A673 (cell line): ENCODE measurements around the gene ZDHHC5. TPM values are rescaled to one million over a fixed set of nuclear protein-coding genes. Genes with fewer than 3 reads are reported as not detected.
A peak's percentile ranks its signal among the peaks of the same experiment; 100 is the strongest.

Source experiments
- BruUV-seq: library from RNA; stranded (reverse); fragments of 400-500 nt; replicated peaks from 2 replicates; lab custom pipeline; 2021; lab: Mats Ljungman, UMichigan
- CTCF ChIA-PET: fragments of 300-600 bp; sonication (Branson Sonifier 250); formaldehyde crosslinking; loops from one replicate; lab custom pipeline; 2022; ENCODE audit warnings: antibody characterized with exemption; lab: Charles Lee
- POLR2A ChIA-PET: fragments of 300-600 bp; sonication (Branson Sonifier 250); formaldehyde crosslinking; loops from one replicate; lab custom pipeline; 2022; ENCODE audit warnings: antibody characterized with exemption; ENCODE audit not compliant: low non-redundant PET; lab: Charles Lee
- DNase-seq: peaks from one replicate; pipeline ENCODE4 v3.0.0-alpha.2; 2015; ENCODE audit warnings: low spot score
- H3K27ac ChIP-seq: fragments of 200-600 bp; sonication (generic); 2 replicates; pipeline ENCODE4 v1.5.1; 2016; ENCODE audit warnings: mixed run types, low read depth, mild to moderate bottlenecking, mixed read lengths, antibody characterized with exemption, low read length; ENCODE audit not compliant: poor library complexity, severe bottlenecking
- H3K27me3 ChIP-seq: fragments of 200-600 bp; sonication (generic); replicated peaks from 2 replicates; pipeline ENCODE4 v1.6.1; 2017; ENCODE audit warnings: mixed run types, low read depth, mild to moderate bottlenecking, mixed read lengths, antibody characterized with exemption, low read length; ENCODE audit not compliant: insufficient read depth, poor library complexity
- H3K36me3 ChIP-seq: fragments of 200-600 bp; sonication (generic); 2 replicates; pipeline ENCODE4 v1.6.1; 2016; ENCODE audit warnings: mixed run types, mild to moderate bottlenecking, mixed read lengths, antibody characterized with exemption, low read length; ENCODE audit not compliant: insufficient read depth, poor library complexity, severe bottlenecking
- H3K4me1 ChIP-seq: fragments of 200-600 bp; sonication (generic); 2 replicates; pipeline ENCODE4 v1.6.1; 2017; ENCODE audit warnings: mixed run types, mild to moderate bottlenecking, mixed read lengths, antibody characterized with exemption, low read length; ENCODE audit not compliant: insufficient read depth, poor library complexity, severe bottlenecking
- H3K4me3 ChIP-seq: fragments of 200-600 bp; sonication (generic); 2 replicates; pipeline ENCODE4 v1.5.1; 2016; ENCODE audit warnings: low read depth, mixed run types, mild to moderate bottlenecking, mixed read lengths, low read length; ENCODE audit not compliant: poor library complexity, severe bottlenecking
- H3K9me3 ChIP-seq: fragments of 200-600 bp; sonication (generic); 2 replicates; pipeline ENCODE4 v1.6.1; 2016; ENCODE audit warnings: mixed run types, low read depth, mild to moderate bottlenecking, mixed read lengths, antibody characterized with exemption, low read length; ENCODE audit not compliant: poor library complexity, severe bottlenecking
- CTCF ChIP-seq: fragments of 300-800, 200-600 bp; sonication (generic); conservative IDR thresholded peaks from 2 replicates; pipeline ENCODE4 v1.5.1; 2017; ENCODE audit warnings: low read depth, mild to moderate bottlenecking, antibody characterized with exemption, low read length, moderate library complexity, mixed read lengths
- EZH2 ChIP-seq: fragments of 200-600 bp; sonication (generic); IDR thresholded peaks from 2 replicates; pipeline ENCODE4 v1.6.1; 2017; ENCODE audit warnings: borderline replicate concordance, low read depth, mild to moderate bottlenecking, mixed read lengths, antibody characterized with exemption, low read length; ENCODE audit not compliant: poor library complexity, severe bottlenecking
- intact Hi-C: fragments of 100-400 bp; cut with micrococcal nuclease; formaldehyde crosslinking; loops from one replicate; pipeline ENCODE4 v1.10.0; 2022; ENCODE audit not compliant: unreplicated experiment
- total RNA-seq: library from RNA; stranded (reverse); gene quantifications from 2 replicates; pipeline ENCODE4 v1.2.3, GENCODE V29; 2021

Gene ZDHHC5
- total RNA-seq, 1 experiment from 2014 or later, result 76.9 TPM

GRCh38 chr11:57637626-57638004 is 30.3 kb upstream of the ZDHHC5 start:
- BruUV-seq, result TSS peak; percentile 86
- no peak for DNase-seq
- intact Hi-C loops, result no loop called here
- POLR2A ChIA-PET, result no interaction called here
- TF ChIP-seq EZH2 (no peak), CTCF (no peak)
- H3K4me1 ChIP-seq, result peaks cover 34% of the 10 kb centered on the region
- CTCF ChIA-PET, result interaction anchor here (1.1 kb wide), 1 partner anchor 179 kb away, joined by 3 read pairs; no protein-coding TSS in a partner anchor
- H3K36me3 ChIP-seq, result peaks cover 9% of the 10 kb centered on the region
- H3K27me3 ChIP-seq, result peaks cover 3% of the 10 kb centered on the region
- peak overlapping the region; percentile 72 for H3K4me3 ChIP-seq
- no peaks in the 10 kb centered on the region for H3K9me3 ChIP-seq
- peak overlapping the region; percentile 97 for H3K27ac ChIP-seq

- H3K36me3 ChIP-seq, result peaks cover 9% of the 10 kb centered on the region
- peak; percentile 96 for DNase-seq
- H3K27ac ChIP-seq, result peak overlapping the region; percentile 97
- ChIA-PET CTCF (no interaction called here), POLR2A (no interaction called here)
- TF ChIP-seq CTCF, result no peak
- TF ChIP-seq EZH2, result no peak
- H3K4me3 ChIP-seq, result peak overlapping the region; percentile 72
- no TSS peak for BruUV-seq
- peaks cover 3% of the 10 kb centered on the region for H3K27me3 ChIP-seq
- intact Hi-C loops, result no loop called here
- H3K9me3 ChIP-seq, result no peaks in the 10 kb centered on the region
- peaks cover 34% of the 10 kb centered on the region for H3K4me1 ChIP-seq
Measured at GRCh38 chr11:57638005-57638781, 29.7 kb upstream of the ZDHHC5 start.

GRCh38 chr11:57638811-57639320 is 29.0 kb upstream of the ZDHHC5 start:
- peak overlapping the region; percentile 97 for H3K27ac ChIP-seq
- ChIA-PET CTCF (interaction anchor here (0.6 kb wide), 1 partner anchor 50 kb away, joined by 6 read pairs; no protein-coding TSS in a partner anchor), POLR2A (no interaction called here)
- peaks cover 3% of the 10 kb centered on the region for H3K27me3 ChIP-seq
- no peaks in the 10 kb centered on the region for H3K9me3 ChIP-seq
- BruUV-seq, result no TSS peak
- H3K36me3 ChIP-seq, result peaks cover 9% of the 10 kb centered on the region
- peak overlapping the region; percentile 72 for H3K4me3 ChIP-seq
- peak; percentile 29 for DNase-seq
- intact Hi-C loops, result no loop called here
- peaks cover 34% of the 10 kb centered on the region for H3K4me1 ChIP-seq
- no peak for TF ChIP-seq EZH2
- TF ChIP-seq CTCF, result 0 out of 2 replicates have a peak, but pooled peaks have one; percentile 17
